Measurements from ENCODE around the gene LKAAEAR1. TPM values are rescaled to one million over a fixed set of nuclear protein-coding genes. Genes with fewer than 3 reads are reported as not detected.

Gene LKAAEAR1, protein sequence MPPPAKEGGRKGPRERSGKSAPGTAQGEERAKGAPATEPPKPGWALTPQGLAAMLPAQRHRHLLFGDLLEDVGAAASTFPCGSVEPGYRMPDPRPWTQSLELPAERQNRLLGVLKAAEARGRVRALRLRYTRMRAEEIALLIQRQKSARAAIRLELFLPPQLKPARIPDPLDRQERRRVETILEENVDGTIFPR
- 2.5 TPM in 1 of 2 replicates, not detected in the other for total RNA-seq

DNA sequence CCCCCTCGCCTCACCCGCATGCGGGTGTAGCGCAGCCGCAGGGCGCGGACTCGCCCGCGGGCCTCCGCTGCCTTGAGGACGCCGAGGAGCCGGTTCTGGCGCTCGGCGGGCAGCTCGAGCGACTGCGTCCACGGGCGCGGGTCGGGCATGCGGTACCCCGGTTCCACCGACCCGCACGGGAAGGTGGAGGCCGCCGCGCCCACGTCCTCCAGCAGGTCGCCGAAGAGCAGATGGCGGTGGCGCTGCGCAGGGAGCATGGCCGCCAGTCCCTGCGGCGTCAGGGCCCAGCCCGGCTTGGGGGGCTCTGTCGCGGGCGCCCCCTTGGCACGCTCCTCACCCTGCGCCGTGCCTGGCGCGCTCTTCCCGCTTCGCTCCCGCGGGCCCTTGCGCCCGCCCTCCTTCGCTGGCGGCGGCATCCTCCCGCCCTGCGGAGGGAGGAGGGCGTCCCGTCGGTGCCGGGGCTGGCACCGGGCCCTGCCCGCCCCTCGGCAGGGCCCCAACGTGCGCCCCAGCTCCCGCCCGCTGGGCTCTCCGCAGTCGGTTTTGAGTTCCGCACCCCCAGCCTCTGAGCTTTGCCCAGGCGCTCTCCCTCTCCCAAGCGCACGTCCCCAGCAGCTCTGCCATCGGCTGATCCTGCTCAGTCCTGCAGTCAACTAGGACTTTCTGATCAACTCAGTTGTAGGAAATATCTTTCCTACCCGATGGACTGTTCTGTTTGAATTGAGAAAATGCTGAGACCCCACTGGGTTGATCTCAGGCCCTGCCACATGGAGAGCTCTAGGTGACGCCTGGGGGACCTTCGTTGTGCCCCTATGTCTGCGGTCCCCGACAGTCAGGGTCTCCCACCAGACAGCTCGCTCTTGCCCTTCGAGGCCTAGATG, at the start of gene LKAAEAR1:
Gene LKAAEAR1, minus strand, starts transcription at position 595 of the 881 bp plus-strand sequence. Its CDS starts 179 bp downstream, at position 416.

GRCh38 chr20:64106981-64107735, 23.0 kb upstream of the LKAAEAR1 start, which contains the start of gene NPBWR2:
NPBWR2 (minus strand) TSS chr20:64107565; CDS start chr20:64106831, 734 bp downstream.

DNA sequence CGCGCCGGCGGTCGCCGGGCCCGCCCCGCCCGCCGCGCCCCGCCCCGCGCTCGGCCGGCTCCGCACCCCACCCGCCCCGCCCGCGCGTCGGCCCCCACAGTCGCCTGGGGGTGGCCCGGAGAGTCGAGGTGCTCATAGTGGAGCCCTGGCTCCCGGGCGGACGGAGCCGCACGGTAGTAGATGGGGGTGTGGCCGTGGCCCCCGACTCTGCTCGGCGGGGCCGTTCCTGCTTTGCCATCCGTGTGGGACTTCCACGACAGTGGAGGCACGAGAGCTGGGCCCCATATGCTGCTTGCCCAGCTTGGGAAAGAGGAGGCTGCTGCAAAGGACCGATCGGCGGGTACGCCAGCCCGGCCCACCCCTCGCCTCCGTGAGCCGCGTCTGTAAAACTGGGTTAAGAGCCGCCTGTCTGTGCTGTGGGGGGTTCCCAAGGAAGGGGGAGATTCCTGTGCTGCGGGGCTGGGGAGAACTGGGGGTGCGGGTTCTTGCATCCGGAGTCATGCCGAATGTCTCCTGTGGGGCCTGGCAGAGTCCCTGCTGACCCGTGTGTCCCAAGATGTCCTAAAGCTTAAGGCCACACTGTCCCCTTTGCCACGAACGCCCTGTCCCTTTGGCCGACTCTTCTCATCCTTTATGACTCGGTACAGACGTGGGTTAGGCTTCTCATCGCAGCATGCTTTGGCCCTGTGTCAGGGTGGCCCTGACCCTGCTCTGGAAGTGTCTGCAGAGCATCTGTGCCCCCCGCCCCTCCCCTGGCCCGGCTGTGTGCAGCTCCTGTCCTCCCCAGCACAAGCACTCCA, 4.0 kb downstream of the LKAAEAR1 start, which contains the start of gene OPRL1:
Gene OPRL1, plus strand, starts transcription at position 70 of the 800 bp plus-strand sequence. CDS start 12,639 bp downstream, outside the sequence.

DNA sequence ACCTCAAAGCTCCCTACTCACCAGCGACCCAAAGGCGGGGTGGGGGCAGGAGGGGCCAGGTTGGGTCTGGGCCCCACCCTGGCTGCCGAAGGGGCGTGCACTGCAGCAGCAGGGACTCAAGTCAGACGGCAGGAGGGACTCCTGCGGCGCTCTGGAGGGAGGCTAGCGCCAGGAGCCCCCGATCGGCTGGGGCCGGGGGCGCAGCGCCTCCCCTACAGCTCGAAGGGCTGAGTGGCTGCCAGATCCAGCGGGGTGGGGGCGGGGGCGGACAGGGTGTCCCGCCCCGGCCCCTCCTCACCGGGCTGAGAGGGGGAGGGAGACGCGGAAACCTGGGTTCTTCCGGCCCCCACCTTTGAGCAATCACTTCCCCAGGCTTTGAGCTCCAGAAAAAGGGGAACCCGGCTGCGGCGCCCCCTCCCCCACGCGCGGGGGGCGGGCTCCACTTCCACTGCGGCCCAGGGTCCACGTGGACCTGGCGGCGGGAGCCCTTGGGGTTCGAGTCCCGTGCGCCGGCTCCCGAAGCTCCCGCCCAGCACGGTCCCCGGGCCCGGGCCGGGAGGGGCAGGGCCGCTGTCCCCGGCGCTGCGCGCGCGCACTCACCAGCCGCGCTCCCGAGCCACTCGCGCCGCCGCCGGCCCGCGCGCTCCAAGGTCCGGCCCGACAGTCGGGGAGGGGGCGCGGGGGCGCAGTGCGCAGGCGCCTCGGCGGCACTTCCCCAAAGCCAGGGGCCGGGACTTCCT, 4.8 kb downstream of the LKAAEAR1 start, which contains the start of gene RGS19:
Gene RGS19, minus strand, starts transcription at position 246 of the 740 bp plus-strand sequence. CDS start 2,632 bp downstream, outside the sequence.

GRCh38 chr20:64062596-64063388, 21.4 kb downstream of the LKAAEAR1 start, which contains the start of gene TCEA2:
TCEA2 (plus strand) TSS chr20:64063198; CDS start chr20:64063313, 115 bp downstream.

DNA sequence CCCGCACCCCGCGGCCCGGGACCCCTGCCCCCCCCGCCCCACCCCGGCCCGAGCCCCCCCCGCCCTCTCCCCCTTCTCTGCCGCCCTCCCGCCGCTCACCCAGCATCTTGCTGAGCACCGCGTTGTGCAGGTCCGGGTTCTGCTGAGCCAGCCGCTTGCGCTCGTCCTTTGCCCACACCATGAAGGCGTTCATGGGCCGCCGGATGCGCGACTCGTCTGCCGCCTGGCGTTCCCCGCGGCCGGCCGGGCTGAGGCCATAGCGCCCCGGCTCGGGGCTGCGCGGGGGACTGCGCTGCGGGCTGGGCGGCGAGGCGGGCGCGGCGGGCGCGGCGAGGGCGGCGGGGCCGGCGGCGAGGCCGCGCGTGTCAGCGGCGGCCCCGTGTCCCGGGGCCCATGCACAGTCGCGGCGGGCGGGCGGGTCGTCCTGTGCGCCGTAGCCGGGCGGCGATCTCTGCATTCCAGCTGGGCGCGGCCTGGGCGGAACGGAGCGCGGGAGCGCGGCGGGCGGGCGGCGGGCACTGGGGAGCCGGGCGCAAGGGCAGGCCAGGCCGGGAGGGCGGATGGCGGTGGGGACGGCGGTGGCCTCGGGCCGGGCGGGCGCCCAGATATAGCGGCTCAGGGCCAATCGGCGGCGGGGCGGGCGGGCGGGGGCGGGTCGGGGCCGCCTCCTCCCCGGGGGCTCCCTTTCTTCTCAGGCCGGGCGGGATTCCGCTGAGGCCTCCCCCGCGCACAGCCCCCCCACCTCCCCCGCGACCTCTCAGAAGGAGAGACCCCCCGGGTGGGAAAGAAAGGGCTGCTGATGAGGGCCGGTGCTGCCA, 34.9 kb downstream of the LKAAEAR1 start, which contains the start of gene SOX18:
Gene SOX18, minus strand, starts transcription at position 580 of the 818 bp plus-strand sequence. Its CDS starts 123 bp downstream, at position 457.

GRCh38 chr20:64035933-64036345, 48.3 kb downstream of the LKAAEAR1 start, which contains the start of gene C20orf204:
C20orf204 (plus strand) TSS chr20:64036182; CDS start chr20:64036324, 142 bp downstream.

Other genes with a start within 250 kb of the LKAAEAR1 start
- not detected in 2 replicates for gene ABHD16B, start 222.9 kb downstream of the LKAAEAR1 start, total RNA-seq
- gene TPD52L2, start 219.1 kb downstream of the LKAAEAR1 start, total RNA-seq: 131 and 133 TPM in 2 replicates
- gene DNAJC5, start 189.3 kb downstream of the LKAAEAR1 start, total RNA-seq: 51.4 and 57.8 TPM in 2 replicates
- gene UCKL1, start 128.0 kb downstream of the LKAAEAR1 start, total RNA-seq: 14.9 and 17.3 TPM in 2 replicates
- gene ZNF512B, start 114.5 kb downstream of the LKAAEAR1 start, total RNA-seq: 8.7 and 11.7 TPM in 2 replicates
- gene SAMD10, start 104.8 kb downstream of the LKAAEAR1 start, total RNA-seq: 1.1 and 2.4 TPM in 2 replicates
- 36.8 and 42.0 TPM in 2 replicates for gene PRPF6, start 103.3 kb downstream of the LKAAEAR1 start, total RNA-seq
- gene C20orf204, start 48.2 kb downstream of the LKAAEAR1 start, total RNA-seq: 0.18 TPM in 1 of 2 replicates, not detected in the other
- gene SOX18, start 34.8 kb downstream of the LKAAEAR1 start, total RNA-seq: 0.36 and 1.8 TPM in 2 replicates
- 26.5 and 30.6 TPM in 2 replicates for gene TCEA2, start 21.2 kb downstream of the LKAAEAR1 start, total RNA-seq
- 9.4 and 10.1 TPM in 2 replicates for gene RGS19, start 4.9 kb downstream of the LKAAEAR1 start, total RNA-seq
- gene OPRL1, start 4.3 kb downstream of the LKAAEAR1 start, total RNA-seq: 0.65 TPM in 1 of 2 replicates, not detected in the other
- not detected in 2 replicates for gene NPBWR2, start 23.2 kb upstream of the LKAAEAR1 start, total RNA-seq
- not detected in 2 replicates for gene MYT1, start 80.1 kb upstream of the LKAAEAR1 start, total RNA-seq
- 10.4 and 22.7 TPM in 2 replicates for gene PCMTD2, start 171.3 kb upstream of the LKAAEAR1 start, total RNA-seq